Measurements from ENCODE around the gene ANK3. TPM values are rescaled to one million over a fixed set of nuclear protein-coding genes. Genes with fewer than 3 reads are reported as not detected.

Gene ANK3
- 1 to 10 TPM; 4.5 to 5.3 TPM for total RNA-seq

DNA sequence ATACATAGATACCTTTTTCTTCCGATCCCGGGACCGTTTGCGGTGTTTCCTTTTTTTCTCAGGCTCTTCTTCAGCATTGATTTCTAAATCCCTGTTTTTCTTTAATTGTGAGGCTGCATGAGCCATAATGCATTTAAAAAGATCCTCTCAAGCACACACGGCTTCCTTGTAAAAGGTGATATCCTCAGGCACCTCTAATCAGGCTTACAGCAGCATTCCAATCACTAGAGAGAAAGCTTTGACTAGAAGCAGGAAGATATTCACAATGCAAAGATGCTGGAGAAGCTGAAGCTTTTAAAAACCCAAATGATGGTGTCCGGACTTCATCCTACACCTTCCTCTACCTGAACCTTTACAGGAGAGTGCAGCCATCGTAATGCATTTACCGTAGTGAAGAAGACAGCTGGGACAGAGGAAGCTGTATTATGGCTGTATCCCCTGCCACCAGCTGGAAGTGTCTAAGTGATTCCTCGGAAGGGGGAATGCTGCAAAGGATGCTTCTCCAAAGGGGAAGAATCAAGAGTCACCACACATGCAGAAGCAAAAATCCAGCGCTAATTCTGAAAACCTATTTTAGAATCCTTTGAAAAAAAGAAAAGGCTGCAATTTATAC, at the start of gene ANK3:
Gene ANK3, minus strand, starts transcription at position 463 of the 613 bp plus-strand sequence. Its CDS starts 337 bp downstream, at position 126.
- Mint-ChIP-seq H3K27me3 (ENCODE audit: low read depth) (no peaks in the 10 kb centered on the region), H3K4me1 (ENCODE audit: low read depth) (peaks cover 9% of the 10 kb centered on the region), H3K4me3 (no peak within 1 kb of the TSS), H3K9me3 (ENCODE audit: insufficient read depth) (no peaks in the 10 kb centered on the region), H3K36me3 (ENCODE audit: low read depth) (no peaks in the 10 kb centered on the region), H3K27ac (no peak within 1 kb of the TSS)
- ChIA-PET CTCF (no interaction called here), POLR2A (no interaction called here)
- ATAC-seq (no peak), DNase-seq (no peak)

DNA sequence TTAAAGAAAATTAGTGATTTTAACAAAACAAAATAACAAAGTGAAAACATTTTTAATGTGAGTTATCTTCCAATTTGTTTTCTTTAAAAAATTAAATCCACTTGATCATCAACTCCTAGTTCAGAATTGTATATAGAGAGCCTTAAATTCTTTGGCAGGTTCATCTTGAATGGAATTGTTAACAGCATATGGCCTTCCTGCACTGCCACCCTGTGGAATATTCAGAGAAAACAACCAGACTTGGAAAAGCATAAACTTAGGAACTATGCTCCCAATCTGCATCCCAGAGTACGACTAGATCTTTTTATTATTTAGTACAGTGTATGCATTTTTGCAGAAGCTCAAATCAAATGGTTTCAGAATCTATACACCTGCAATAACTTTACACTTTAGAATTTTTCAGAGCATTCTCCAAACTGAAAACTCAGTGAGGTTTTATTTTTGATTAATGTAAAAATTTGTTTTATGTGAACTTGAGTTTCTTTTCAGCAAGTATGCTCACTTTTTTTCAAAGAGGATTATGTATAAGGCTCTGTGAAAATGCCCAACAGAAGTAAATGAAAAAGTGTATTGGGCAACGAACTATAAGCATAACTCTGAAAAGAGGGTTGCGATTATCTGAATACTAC, 44.9 kb upstream of the ANK3 start:
- POLR2A ChIA-PET: no interaction called here

GRCh38 chr10:60433684-60434083, 44.0 kb upstream of the ANK3 start:
- POLR2A ChIA-PET: no interaction called here
- no peak for ATAC-seq
- no peak for DNase-seq
- Mint-ChIP-seq H3K27ac (no peak overlapping the region), H3K4me3 (no peak overlapping the region), H3K27me3 (ENCODE audit: low read depth) (no peaks in the 10 kb centered on the region), H3K4me1 (ENCODE audit: low read depth) (no peaks in the 10 kb centered on the region), H3K9me3 (ENCODE audit: insufficient read depth) (no peaks in the 10 kb centered on the region), H3K36me3 (ENCODE audit: low read depth) (no peaks in the 10 kb centered on the region)
- CTCF ChIA-PET: interaction anchor here (0.9 to 2.9 kb wide), 4 partner anchors 9 to 337 kb away, joined by 4 to 11 read pairs (median 6); no protein-coding TSS in a partner anchor

More for the DNA sequence above, 44.9 kb upstream of the ANK3 start:
- H3K36me3 Mint-ChIP-seq (ENCODE audit: low read depth): no peaks in the 10 kb centered on the region
- no peaks in the 10 kb centered on the region for H3K9me3 Mint-ChIP-seq (ENCODE audit: insufficient read depth)
- no peak overlapping the region for H3K27ac Mint-ChIP-seq
- no peaks in the 10 kb centered on the region for H3K27me3 Mint-ChIP-seq (ENCODE audit: low read depth)
- no peak for ATAC-seq
- H3K4me1 Mint-ChIP-seq (ENCODE audit: low read depth): no peaks in the 10 kb centered on the region
- H3K4me3 Mint-ChIP-seq: no peak overlapping the region
- CTCF ChIA-PET: interaction anchor here (0.9 to 2.9 kb wide), 3 partner anchors 9 to 196 kb away, joined by 4 to 11 read pairs (median 7); no protein-coding TSS in a partner anchor
- DNase-seq: no peak

- CTCF ChIA-PET: interaction anchor here (0.6 kb wide), 1 partner anchor 193 kb away, joined by 3 read pairs; no protein-coding TSS in a partner anchor
These were observed 41.3 kb upstream of the ANK3 start for GRCh38 chr10:60430836-60431597.

GRCh38 chr10:60430017-60430416, 40.3 kb upstream of the ANK3 start:
- DNase-seq (no peak), ATAC-seq (no peak)
- Mint-ChIP-seq H3K4me3 (no peak overlapping the region), H3K36me3 (ENCODE audit: low read depth) (no peaks in the 10 kb centered on the region), H3K27me3 (ENCODE audit: low read depth) (no peaks in the 10 kb centered on the region), H3K27ac (no peak overlapping the region), H3K9me3 (ENCODE audit: insufficient read depth) (no peaks in the 10 kb centered on the region), H3K4me1 (ENCODE audit: low read depth) (peaks cover 3% of the 10 kb centered on the region)
- CTCF ChIA-PET: interaction anchor here (1.2 kb wide), 1 partner anchor 9 kb away, joined by 4 read pairs; no protein-coding TSS in a partner anchor
- POLR2A ChIA-PET: no interaction called here

More at GRCh38 chr10:60430836-60431597, 41.3 kb upstream of the ANK3 start:
- Mint-ChIP-seq H3K4me3 (no peak overlapping the region), H3K27ac (no peak overlapping the region), H3K9me3 (ENCODE audit: insufficient read depth) (no peaks in the 10 kb centered on the region), H3K27me3 (ENCODE audit: low read depth) (no peaks in the 10 kb centered on the region), H3K4me1 (ENCODE audit: low read depth) (peaks cover 3% of the 10 kb centered on the region), H3K36me3 (ENCODE audit: low read depth) (no peaks in the 10 kb centered on the region)
- ATAC-seq: no peak
- no peak for DNase-seq
- POLR2A ChIA-PET: no interaction called here

GRCh38 chr10:60429084-60429849, 39.6 kb upstream of the ANK3 start:
- no peak overlapping the region for H3K27ac Mint-ChIP-seq
- CTCF ChIA-PET: interaction anchor here (1.2 kb wide), 1 partner anchor 10 kb away, joined by 4 read pairs; no protein-coding TSS in a partner anchor
- DNase-seq (no peak), ATAC-seq (no peak)
- POLR2A ChIA-PET: no interaction called here
- no peaks in the 10 kb centered on the region for H3K27me3 Mint-ChIP-seq (ENCODE audit: low read depth)
- no peaks in the 10 kb centered on the region for H3K36me3 Mint-ChIP-seq (ENCODE audit: low read depth)
- H3K4me1 Mint-ChIP-seq (ENCODE audit: low read depth): peaks cover 3% of the 10 kb centered on the region
- no peak overlapping the region for H3K4me3 Mint-ChIP-seq
- H3K9me3 Mint-ChIP-seq (ENCODE audit: insufficient read depth): no peaks in the 10 kb centered on the region

GRCh38 chr10:60428387-60428737, 38.7 kb upstream of the ANK3 start:
- POLR2A ChIA-PET: no interaction called here
- H3K9me3 Mint-ChIP-seq (ENCODE audit: insufficient read depth): no peaks in the 10 kb centered on the region

GRCh38 chr10:60427709-60428386, 38.2 kb upstream of the ANK3 start:
- Mint-ChIP-seq H3K27me3 (ENCODE audit: low read depth) (no peaks in the 10 kb centered on the region), H3K27ac (no peak overlapping the region), H3K4me1 (ENCODE audit: low read depth) (peaks cover 3% of the 10 kb centered on the region), H3K4me3 (no peak overlapping the region), H3K9me3 (ENCODE audit: insufficient read depth) (no peaks in the 10 kb centered on the region), H3K36me3 (ENCODE audit: low read depth) (no peaks in the 10 kb centered on the region)
- DNase-seq (no peak), ATAC-seq (no peak)
- CTCF ChIA-PET: no interaction called here
- POLR2A ChIA-PET: no interaction called here

More at GRCh38 chr10:60428387-60428737, 38.7 kb upstream of the ANK3 start:
- no peaks in the 10 kb centered on the region for H3K36me3 Mint-ChIP-seq (ENCODE audit: low read depth)
- DNase-seq: no peak
- no peak overlapping the region for H3K27ac Mint-ChIP-seq
- ATAC-seq: no peak
- no peak overlapping the region for H3K4me3 Mint-ChIP-seq
- no peaks in the 10 kb centered on the region for H3K27me3 Mint-ChIP-seq (ENCODE audit: low read depth)
- peaks cover 3% of the 10 kb centered on the region for H3K4me1 Mint-ChIP-seq (ENCODE audit: low read depth)
- CTCF ChIA-PET: no interaction called here

DNA sequence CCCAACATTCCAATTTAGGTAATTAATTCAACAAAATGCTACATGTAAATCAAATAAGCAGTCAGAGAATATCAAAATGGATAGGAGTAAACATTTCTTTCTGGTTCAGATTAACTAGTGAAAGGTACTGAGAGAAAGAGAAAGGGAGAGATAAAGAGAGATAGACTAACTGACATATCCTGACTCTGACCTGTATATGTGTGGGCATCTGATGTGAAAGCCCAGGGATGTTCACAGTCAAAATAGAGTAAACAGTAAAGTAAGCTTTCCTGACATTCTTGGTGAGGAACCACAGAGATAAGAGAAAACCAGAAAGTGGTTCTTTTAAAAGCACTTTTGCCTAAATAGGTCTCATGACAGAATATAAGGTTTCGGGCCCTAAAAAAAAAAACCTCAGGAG, 37.5 kb upstream of the ANK3 start:
- ChIA-PET CTCF (no interaction called here), POLR2A (no interaction called here)
- Mint-ChIP-seq H3K9me3 (ENCODE audit: insufficient read depth) (no peaks in the 10 kb centered on the region), H3K27me3 (ENCODE audit: low read depth) (no peaks in the 10 kb centered on the region), H3K4me1 (ENCODE audit: low read depth) (peaks cover 3% of the 10 kb centered on the region), H3K36me3 (ENCODE audit: low read depth) (no peaks in the 10 kb centered on the region), H3K4me3 (no peak overlapping the region), H3K27ac (no peak overlapping the region)
- DNase-seq (no peak), ATAC-seq (no peak)

DNA sequence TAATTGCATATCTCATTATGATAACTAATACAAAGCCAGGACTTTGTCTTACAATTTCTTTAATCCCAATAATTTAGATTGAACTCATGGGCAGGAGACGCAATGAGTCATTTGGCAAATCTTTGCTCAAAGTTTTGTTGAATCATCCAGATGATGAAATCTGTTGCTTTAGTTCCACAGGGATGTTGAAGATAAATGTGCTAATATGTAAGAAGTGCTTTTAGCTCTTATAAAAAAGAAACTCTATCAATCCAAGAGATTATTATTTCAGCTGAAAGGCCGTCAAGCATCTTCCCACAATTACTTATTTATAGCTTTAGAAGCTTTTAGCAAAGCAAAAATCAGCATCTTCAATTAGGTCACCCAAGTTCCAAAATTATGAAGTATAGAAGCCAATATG, 36.8 kb upstream of the ANK3 start:
- ChIA-PET POLR2A (no interaction called here), CTCF (interaction anchor here (1.6 kb wide), 1 partner anchor 312 kb away, joined by 7 read pairs; no protein-coding TSS in a partner anchor)
- Mint-ChIP-seq H3K27ac (no peak overlapping the region), H3K4me3 (no peak overlapping the region), H3K27me3 (ENCODE audit: low read depth) (no peaks in the 10 kb centered on the region), H3K9me3 (ENCODE audit: insufficient read depth) (no peaks in the 10 kb centered on the region), H3K4me1 (ENCODE audit: low read depth) (peaks cover 3% of the 10 kb centered on the region), H3K36me3 (ENCODE audit: low read depth) (no peaks in the 10 kb centered on the region)
- DNase-seq (no peak), ATAC-seq (no peak)

DNA sequence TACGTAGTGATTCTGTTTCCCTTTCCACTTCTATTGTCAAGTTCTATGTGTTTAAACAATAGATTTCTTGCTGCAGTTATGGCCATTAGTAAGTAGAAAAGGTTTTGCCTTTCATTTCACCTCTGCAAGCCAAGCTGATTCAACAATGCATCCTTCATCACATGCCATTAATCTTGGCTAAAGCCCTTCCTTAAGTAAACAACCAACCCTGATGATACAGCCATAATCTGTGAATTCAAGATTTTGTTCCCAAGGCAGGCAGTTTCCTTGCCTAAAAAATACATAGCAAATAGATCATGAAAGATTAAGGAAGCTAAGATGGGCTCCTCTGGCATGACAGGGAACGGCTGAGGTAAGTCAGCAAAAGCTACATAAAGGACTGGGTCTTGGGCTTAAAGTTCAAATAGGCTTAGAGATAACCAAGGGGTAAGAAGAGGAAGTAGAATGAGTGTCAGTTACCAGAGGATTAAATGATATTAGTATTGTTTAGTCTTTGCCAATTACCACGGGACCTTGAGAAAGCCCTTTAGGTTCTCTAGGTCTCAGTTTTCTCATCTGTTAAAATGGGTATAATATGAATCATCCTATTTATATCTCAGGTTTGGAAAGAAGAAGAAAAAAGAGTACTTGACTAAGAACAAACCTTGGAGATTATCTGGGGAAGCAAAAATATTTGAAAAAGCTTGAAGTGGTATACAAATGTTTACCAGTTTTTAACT, 35.9 kb upstream of the ANK3 start:
- Mint-ChIP-seq H3K9me3 (ENCODE audit: insufficient read depth) (no peaks in the 10 kb centered on the region), H3K27me3 (ENCODE audit: low read depth) (no peaks in the 10 kb centered on the region), H3K27ac (no peak overlapping the region), H3K4me3 (no peak overlapping the region), H3K4me1 (ENCODE audit: low read depth) (peaks cover 3% of the 10 kb centered on the region), H3K36me3 (ENCODE audit: low read depth) (no peaks in the 10 kb centered on the region)
- ChIA-PET POLR2A (no interaction called here), CTCF (interaction anchor here (1.6 to 1.9 kb wide), 2 partner anchors 8 to 311 kb away, joined by 4 to 7 read pairs; no protein-coding TSS in a partner anchor)
- DNase-seq (no peak), ATAC-seq (no peak)
